ENCODE results near the gene DCST1.

The DCST1 gene

GRCh38 chr1:155080312-155081228 lies 46.9 kb downstream of the DCST1 start:
- DNase-seq = no peak

GRCh38 chr1:155081472-155082300 lies 48.1 kb downstream of the DCST1 start:
- TF ChIP-seq POLR2A (IDR thresholded peaks at IDR 0.05; ENCODE audit: low read length) = no peak
- no peak for TF ChIP-seq GATA1 (IDR thresholded peaks at IDR 0.05; ENCODE audit: low read depth, low read length)
- DNase-seq = no peak

More at GRCh38 chr1:155080312-155081228, 46.9 kb downstream of the DCST1 start:
- no peak for TF ChIP-seq POLR2A (IDR thresholded peaks at IDR 0.05; ENCODE audit: low read length)
- TF ChIP-seq GATA1 (IDR thresholded peaks at IDR 0.05; ENCODE audit: low read depth, low read length) = no peak

- DNase-seq = no peak
- no peak for TF ChIP-seq POLR2A (IDR thresholded peaks at IDR 0.05; ENCODE audit: low read length)
- TF ChIP-seq GATA1 (IDR thresholded peaks at IDR 0.05; ENCODE audit: low read depth, low read length) = no peak
Measured at GRCh38 chr1:155082301-155083051, 48.9 kb downstream of the DCST1 start.

GRCh38 chr1:155083052-155083541 lies 49.5 kb downstream of the DCST1 start:
- TF ChIP-seq GATA1 (IDR thresholded peaks at IDR 0.05; ENCODE audit: low read depth, low read length) = no peak
- TF ChIP-seq POLR2A (IDR thresholded peaks at IDR 0.05; ENCODE audit: low read length) = no peak
- no peak for DNase-seq

GRCh38 chr1:155083865-155084721 lies 50.5 kb downstream of the DCST1 start:
- peak; percentile 62 to 68 for DNase-seq

GRCh38 chr1:155084722-155085503 lies 51.3 kb downstream of the DCST1 start:
- TF ChIP-seq GATA1 (IDR thresholded peaks at IDR 0.05; ENCODE audit: low read depth, low read length) = no peak
- TF ChIP-seq POLR2A (IDR thresholded peaks at IDR 0.05; ENCODE audit: low read length) = peak; percentile 29
- DNase-seq = peak; percentile 90 to 93

More at GRCh38 chr1:155083865-155084721, 50.5 kb downstream of the DCST1 start:
- TF ChIP-seq GATA1 (IDR thresholded peaks at IDR 0.05; ENCODE audit: low read depth, low read length) = no peak
- no peak for TF ChIP-seq POLR2A (IDR thresholded peaks at IDR 0.05; ENCODE audit: low read length)

GRCh38 chr1:155085504-155086127 lies 52.0 kb downstream of the DCST1 start:
- peak; percentile 57 to 80 for DNase-seq
- no peak for TF ChIP-seq GATA1 (IDR thresholded peaks at IDR 0.05; ENCODE audit: low read depth, low read length)
- peak; percentile 9 for TF ChIP-seq POLR2A (IDR thresholded peaks at IDR 0.05; ENCODE audit: low read length)

- TF ChIP-seq GATA1 (IDR thresholded peaks at IDR 0.05; ENCODE audit: low read depth, low read length) (no peak), POLR2A (IDR thresholded peaks at IDR 0.05; ENCODE audit: low read length) (no peak)
Measured at GRCh38 chr1:155086128-155086741, 52.6 kb downstream of the DCST1 start.

GRCh38 chr1:155086856-155087535 lies 53.4 kb downstream of the DCST1 start:
- DNase-seq = no peak
- no peak for TF ChIP-seq POLR2A (IDR thresholded peaks at IDR 0.05; ENCODE audit: low read length)
- TF ChIP-seq GATA1 (IDR thresholded peaks at IDR 0.05; ENCODE audit: low read depth, low read length) = no peak

More at GRCh38 chr1:155086128-155086741, 52.6 kb downstream of the DCST1 start:
- peak; percentile 76 to 87 for DNase-seq

All from erythroblast (primary cell).